HepG2 (cell line): ENCODE results near the gene NHSL1. TPM values are rescaled to one million over a fixed set of nuclear protein-coding genes. Genes with fewer than 3 reads are reported as not detected.

ENCODE experiments used
- CBX2 ChIP-seq, 2 experiments: fragments of 200-600 bp in 1 of 2; sonication (generic); formaldehyde crosslinking in 1 of 2; IDR thresholded peaks; 2 replicates each; pipeline versions ENCODE4 v1.7.0 to v1.8.1; 2018 to 2022; ENCODE audit warnings: low read depth in 2 of 2, low read length in 1 of 2, mild to moderate bottlenecking in 1 of 2, missing genetic modification reagents in 1 of 2
- CSRNP1 ChIP-seq: sonication (generic); formaldehyde crosslinking; IDR thresholded peaks from 2 replicates; pipeline ENCODE4 v1.8.1; 2023; ENCODE audit warnings: mild to moderate bottlenecking, missing genetic modification reagents
- JDP2 ChIP-seq: sonication (generic); formaldehyde crosslinking; IDR thresholded peaks from 2 replicates; pipeline ENCODE4 v1.8.1; 2022; ENCODE audit warnings: missing genetic modification reagents, borderline replicate concordance
- JUND ChIP-seq: sonication (generic); formaldehyde crosslinking; IDR thresholded peaks from 2 replicates; pipeline ENCODE4 v1.8.0; 2022; ENCODE audit warnings: mild to moderate bottlenecking, missing genetic modification reagents
- NR2F1 ChIP-seq, 2 experiments: fragments of 450-650 bp in 1 of 2; formaldehyde crosslinking in 1 of 2; IDR thresholded peaks; 2 replicates each; pipeline versions ENCODE4 v1.5.0 to v1.6.1; 2016 to 2020; ENCODE audit warnings: mild to moderate bottlenecking in 1 of 2, missing compliant biosample characterization in 1 of 2, missing genetic modification reagents in 1 of 2, moderate library complexity in 1 of 2
- RBFOX2 ChIP-seq: fragments of 200-400 bp; formaldehyde crosslinking; IDR thresholded peaks from 2 replicates; pipeline ENCODE4 v1.6.1; 2017; ENCODE audit warnings: low read depth, mild to moderate bottlenecking, low read length
- SIX4 ChIP-seq: sonication (generic); formaldehyde crosslinking; IDR thresholded peaks from 2 replicates; pipeline ENCODE4 v1.4.0; 2020; ENCODE audit warnings: missing genetic modification reagents
- SKIL ChIP-seq: sonication (generic); formaldehyde crosslinking; IDR thresholded peaks from 2 replicates; pipeline ENCODE4 v1.8.0; 2022; ENCODE audit warnings: missing genetic modification reagents, mild to moderate bottlenecking, moderate library complexity, borderline replicate concordance
- TAF15 ChIP-seq: fragments of 200-400 bp; formaldehyde crosslinking; IDR thresholded peaks from one replicate; pipeline ENCODE4 v1.6.1; 2018; ENCODE audit warnings: mild to moderate bottlenecking, low read depth, low read length; ENCODE audit not compliant: poor library complexity, severe bottlenecking
- ZBTB49 ChIP-seq: sonication (generic); formaldehyde crosslinking; IDR thresholded peaks from 2 replicates; pipeline ENCODE4 v1.4.0; 2020; ENCODE audit warnings: missing genetic modification reagents, borderline replicate concordance
- ZNF18 ChIP-seq: sonication (generic); formaldehyde crosslinking; IDR thresholded peaks from 2 replicates; pipeline ENCODE4 v1.8.0; 2022; ENCODE audit warnings: mild to moderate bottlenecking, missing genetic modification reagents; ENCODE audit not compliant: insufficient replicate concordance
- ZNF20 ChIP-seq: sonication (generic); formaldehyde crosslinking; IDR thresholded peaks from 2 replicates; pipeline ENCODE4 v1.4.0; 2020; ENCODE audit warnings: mild to moderate bottlenecking, moderate library complexity, missing genetic modification reagents
- ZNF281 ChIP-seq: sonication (generic); formaldehyde crosslinking; IDR thresholded peaks from 2 replicates; pipeline ENCODE4 v1.4.0; 2020; ENCODE audit warnings: missing genetic modification reagents, borderline replicate concordance
- ZNF547 ChIP-seq: sonication (generic); formaldehyde crosslinking; IDR thresholded peaks from 2 replicates; pipeline ENCODE4 v1.5.1; 2020; ENCODE audit warnings: mild to moderate bottlenecking, missing genetic modification reagents
- ZNF577 ChIP-seq: sonication (generic); formaldehyde crosslinking; IDR thresholded peaks from 2 replicates; pipeline ENCODE4 v1.4.0; 2020; ENCODE audit warnings: mild to moderate bottlenecking, low read depth, missing genetic modification reagents, borderline replicate concordance
- ZSCAN30 ChIP-seq: sonication (generic); formaldehyde crosslinking; IDR thresholded peaks from 2 replicates; pipeline ENCODE4 v1.5.0; 2020; ENCODE audit warnings: mild to moderate bottlenecking, missing genetic modification reagents
- polyA plus RNA-seq, 8 experiments: library from polyadenylated mRNA; depleted of rRNA in 3 of 8; stranded (reverse) in 7 of 8; unstranded in 1 of 8; fragments of >200 nt; fragmentation: Illumina TruSeq in 4 of 8; extraction: Trizol in 4 of 8; gene quantifications; 2 replicates each; pipeline versions ENCODE4 v1.2.1 to v1.2.3, GENCODE V29; 2011 to 2016; ENCODE audit warnings: low read depth in 4 of 8, missing spikeins in 1 of 8, mixed read lengths in 1 of 8; ENCODE audit not compliant: insufficient read depth in 1 of 8
- total RNA-seq, 5 experiments: library from RNA; depleted of rRNA; stranded (reverse); fragments of >200 nt; fragmentation: Illumina TruSeq; extraction: Trizol; gene quantifications; 2 replicates each; pipeline ENCODE4 v1.2.3, GENCODE V29; 2016; ENCODE audit warnings: low read depth in 1 of 5

The NHSL1 gene
- total and polyA plus RNA-seq, 2 of the 13 experiments (the other 11 are each of a cell fraction or from before 2014, with no cell fraction given) = 24.9 to 53.6 TPM

- no peak for TF ChIP-seq ZSCAN30 (CRISPR knock-in tag)
- peak; percentile 87 for TF ChIP-seq SIX4 (CRISPR knock-in tag)
- peak; percentile 65; the same call in 1 of the 2 replicates for TF ChIP-seq SKIL (CRISPR knock-in tag)
- TF ChIP-seq ZNF18 (CRISPR knock-in tag) = no peak
- no peak for TF ChIP-seq JDP2 (CRISPR knock-in tag)
- TF ChIP-seq ZBTB49 (CRISPR knock-in tag) = no peak
- TF ChIP-seq JUND (CRISPR knock-in tag) = no peak
- peak; percentile 19; the same call in 1 of the 2 replicates for TF ChIP-seq ZNF281
- no peak for TF ChIP-seq CBX2 (IDR thresholded peaks at IDR 0.05; ENCODE audit: low read depth, low read length)
- no peak for TF ChIP-seq CBX2 (CRISPR knock-in tag; IDR thresholded peaks at IDR 0.05; ENCODE audit: low read depth)
- TF ChIP-seq CSRNP1 = peak; percentile 68; the same call in 1 of the 2 replicates
- TF ChIP-seq TAF15 = no peak
- no peak for TF ChIP-seq ZNF577 (CRISPR knock-in tag)
- 0 out of 2 replicates have a peak, but pooled peaks have one; percentile 28 for TF ChIP-seq ZNF547 (CRISPR knock-in tag)
- TF ChIP-seq ZNF20 (CRISPR knock-in tag) = no peak
- peak in 1 of 2 experiments; percentile 53; a peak in 2 of 4 replicates for TF ChIP-seq NR2F1 (CRISPR knock-in tag; IDR thresholded peaks at IDR 0.05)
- TF ChIP-seq RBFOX2 = no peak
These were observed 4.8 kb upstream of the NHSL1 start (continued) for GRCh38 chr6:138503881-138504680.
